Stimulated activated CD8-positive, alpha-beta memory T cell treated with anti-CD3 and anti-CD28 coated beads, Interleukin-2, amount 100 ng/mL, for 48 hours (primary cell): ENCODE data around the gene ZNF837.
"Not testable (repeated sequence)": the region's sequence is repeated elsewhere in the genome, so short reads cannot be mapped to it uniquely, and the experiment has no call there.

Source experiments
- DNase-seq, 2 donors: peaks; one replicate each; pipeline ENCODE4 v3.0.0-alpha.2; 2020; ENCODE audit warnings: low read depth in 2 of 2

The ZNF837 gene

GRCh38 chr19:58351558-58351878 is 29.3 kb downstream of the ZNF837 start:
- DNase-seq = no peak

- no peak for DNase-seq
Measured at GRCh38 chr19:58350871-58351557, 29.8 kb downstream of the ZNF837 start.

GRCh38 chr19:58350001-58350861 is 30.6 kb downstream of the ZNF837 start:
- DNase-seq = no peak

- DNase-seq = no peak
Measured at GRCh38 chr19:58349590-58349989, 31.2 kb downstream of the ZNF837 start.

- not testable (repeated sequence) for DNase-seq
Measured at GRCh38 chr19:58348080-58348479, 32.8 kb downstream of the ZNF837 start.

- peak; percentile 59 to 70 for DNase-seq
Measured at GRCh38 chr19:58346961-58347929, 33.6 kb downstream of the ZNF837 start.

- no peak for DNase-seq
Measured at GRCh38 chr19:58345558-58345957, 35.3 kb downstream of the ZNF837 start.

- no peak for DNase-seq
Measured at GRCh38 chr19:58338825-58339558, 41.8 kb downstream of the ZNF837 start.

GRCh38 chr19:58338336-58338735 is 42.5 kb downstream of the ZNF837 start:
- no peak for DNase-seq

- no peak for DNase-seq
Measured at GRCh38 chr19:58336820-58337219, 44.0 kb downstream of the ZNF837 start.

- DNase-seq = no peak
Measured at GRCh38 chr19:58336216-58336615, 44.6 kb downstream of the ZNF837 start.

GRCh38 chr19:58335630-58336029 is 45.2 kb downstream of the ZNF837 start:
- DNase-seq = no peak

GRCh38 chr19:58334691-58335249 is 46.1 kb downstream of the ZNF837 start:
- DNase-seq = no peak

GRCh38 chr19:58332697-58333096 is 48.1 kb downstream of the ZNF837 start:
- no peak for DNase-seq

- DNase-seq = no peak
Measured at GRCh38 chr19:58330458-58330857, 50.4 kb downstream of the ZNF837 start.

- peak in 1 of 2 donors; percentile 14 for DNase-seq
Measured at GRCh38 chr19:58328999-58329398, 51.8 kb downstream of the ZNF837 start.

GRCh38 chr19:58326914-58327726 is 53.7 kb downstream of the ZNF837 start, which contains the start of gene ZSCAN22:
ZSCAN22 (plus strand) TSS chr19:58326994; CDS start chr19:58334803, 7,809 bp downstream.
- DNase-seq = peak; percentile 85 to 91

GRCh38 chr19:58326501-58326913 is 54.3 kb downstream of the ZNF837 start:
- DNase-seq = no peak

- no peak for DNase-seq
Measured at GRCh38 chr19:58325311-58326022, 55.4 kb downstream of the ZNF837 start.
